Neural cell (in vitro differentiated cells): ENCODE results near the gene ABHD5. TPM values are rescaled to one million over a fixed set of nuclear protein-coding genes. Genes with fewer than 3 reads are reported as not detected.

Experiments used
- H2AFZ ChIP-seq: fragments of 200-600, 300-800 bp; sonication (generic), shearing (Covaris generic); 2 replicates; pipeline ENCODE4 v1.6.0; 2014; ENCODE audit warnings: low read depth, mild to moderate bottlenecking, antibody characterized with exemption, low read length, moderate library complexity
- H3F3A ChIP-seq: fragments of 200-600 bp; shearing (Covaris generic); 2 replicates; pipeline ENCODE4 v1.6.1; 2016; ENCODE audit warnings: mild to moderate bottlenecking, moderate library complexity, mixed read lengths, antibody characterized with exemption, low read length; ENCODE audit not compliant: insufficient read depth, poor library complexity, severe bottlenecking
- H3K27ac ChIP-seq: fragments of 200-600, 300-800 bp; sonication (generic), shearing (Covaris generic); 2 replicates; pipeline ENCODE4 v1.5.1; 2014; ENCODE audit warnings: mild to moderate bottlenecking, low read length, moderate library complexity
- H3K27me3 ChIP-seq: fragments of 300-800, 200-600 bp; sonication (generic), shearing (Covaris generic); 2 replicates; pipeline ENCODE4 v1.6.0; 2014; ENCODE audit warnings: mild to moderate bottlenecking, low read depth, low read length, moderate library complexity; ENCODE audit not compliant: insufficient read depth
- H3K36me3 ChIP-seq: fragments of 300-800, 200-600 bp; sonication (generic), shearing (Covaris generic); 2 replicates; pipeline ENCODE4 v1.5.1; 2014; ENCODE audit warnings: mild to moderate bottlenecking, antibody characterized with exemption, low read length, moderate library complexity; ENCODE audit not compliant: insufficient read depth
- H3K4me2 ChIP-seq: fragments of 300-800, 200-600 bp; sonication (generic), shearing (Covaris generic); 2 replicates; pipeline ENCODE4 v1.6.0; 2014; ENCODE audit warnings: mild to moderate bottlenecking, low read length
- H3K4me3 ChIP-seq: fragments of 300-800, 200-600 bp; sonication (generic), shearing (Covaris generic); 2 replicates; pipeline ENCODE4 v1.5.1; 2014; ENCODE audit warnings: mild to moderate bottlenecking, low read length, moderate library complexity
- H3K79me2 ChIP-seq: fragments of 200-600 bp; shearing (Covaris generic); replicated peaks from 2 replicates; pipeline ENCODE4 v1.6.0; 2014; ENCODE audit warnings: mild to moderate bottlenecking, low read length, moderate library complexity; ENCODE audit not compliant: insufficient read depth
- H3K9ac ChIP-seq: fragments of 300-800, 200-600 bp; sonication (generic), shearing (Covaris generic); 2 replicates; pipeline ENCODE4 v1.6.1; 2016; ENCODE audit warnings: mild to moderate bottlenecking, low read length, mixed read lengths
- H3K9me2 ChIP-seq: fragments of 200-600 bp; shearing (Covaris generic); 2 replicates; pipeline ENCODE4 v1.6.1; 2016; ENCODE audit warnings: mild to moderate bottlenecking, low read length, mixed read lengths; ENCODE audit not compliant: insufficient read depth
- H3K9me3 ChIP-seq: fragments of 200-600, 300-800 bp; sonication (generic), shearing (Covaris generic); 2 replicates; pipeline ENCODE4 v1.6.1; 2016; ENCODE audit warnings: mild to moderate bottlenecking, mixed run types, low read length, moderate library complexity, mixed read lengths
- H4K20me1 ChIP-seq: fragments of 200-600 bp; shearing (Covaris generic); 2 replicates; pipeline ENCODE4 v1.6.1; 2016; ENCODE audit warnings: mild to moderate bottlenecking, mixed run types; ENCODE audit not compliant: insufficient read depth
- CTCF ChIP-seq: fragments of 450-650 bp; IDR thresholded peaks from 2 replicates; pipeline ENCODE4 v1.5.1; 2014; ENCODE audit warnings: antibody characterized with exemption, mild to moderate bottlenecking, moderate library complexity; ENCODE audit not compliant: poor library complexity, severe bottlenecking
- EP300 ChIP-seq: fragments of 450-650 bp; conservative IDR thresholded peaks from 2 replicates; pipeline ENCODE4 v1.6.1; 2014; ENCODE audit warnings: antibody characterized with exemption, mild to moderate bottlenecking, moderate library complexity; ENCODE audit not compliant: poor library complexity, severe bottlenecking
- EZH2 ChIP-seq: fragments of 200-600, 300-800 bp; shearing (Covaris generic), sonication (generic); IDR thresholded peaks from 2 replicates; pipeline ENCODE4 v1.6.1; 2014; ENCODE audit warnings: antibody characterized with exemption, low read length, borderline replicate concordance, mild to moderate bottlenecking; ENCODE audit not compliant: insufficient read depth, poor library complexity, severe bottlenecking
- MXI1 ChIP-seq: fragments of 450-650 bp; conservative IDR thresholded peaks from 2 replicates; pipeline ENCODE4 v1.6.1; 2014; ENCODE audit warnings: antibody characterized with exemption, mild to moderate bottlenecking; ENCODE audit not compliant: poor library complexity, severe bottlenecking
- POLR2AphosphoS5 ChIP-seq: IDR thresholded peaks from 2 replicates; pipeline ENCODE4 v1.6.1; 2012
- RAD21 ChIP-seq: fragments of 450-650 bp; conservative IDR thresholded peaks from 2 replicates; pipeline ENCODE4 v1.6.1; 2014; ENCODE audit warnings: antibody characterized with exemption, mild to moderate bottlenecking, moderate library complexity
- REST ChIP-seq: IDR thresholded peaks from 2 replicates; pipeline ENCODE4 v1.6.1; 2012; ENCODE audit warnings: borderline replicate concordance
- SMC3 ChIP-seq: fragments of 450-650 bp; conservative IDR thresholded peaks from 2 replicates; pipeline ENCODE4 v1.6.1; 2014; ENCODE audit warnings: antibody characterized with exemption, mild to moderate bottlenecking, moderate library complexity; ENCODE audit not compliant: poor library complexity
- TAF1 ChIP-seq: IDR thresholded peaks from 2 replicates; pipeline ENCODE4 v1.6.1; 2012; ENCODE audit warnings: low read depth
- polyA plus RNA-seq: library from polyadenylated mRNA; depleted of rRNA; stranded (reverse); fragments of >200 nt; gene quantifications from 2 replicates; pipeline ENCODE4 v1.2.3, GENCODE V29; 2014

ABHD5 gene
- polyA plus RNA-seq, 1 donor from 2014 or later: 26.6 TPM

- peaks cover 18% of the 10 kb centered on the region for H3K79me2 ChIP-seq
- H3K9ac ChIP-seq: no peak overlapping the region
- no peak for TF ChIP-seq TAF1
- TF ChIP-seq EP300: no peak
- TF ChIP-seq CTCF: no peak
- no peak for TF ChIP-seq SMC3
- TF ChIP-seq RAD21: no peak
- no peak for TF ChIP-seq EZH2
- no peak for TF ChIP-seq MXI1
- no peak for TF ChIP-seq POLR2AphosphoS5
- TF ChIP-seq REST: no peak
- H2AFZ ChIP-seq: no peak overlapping the region
- no peaks in the 10 kb centered on the region for H3K9me3 ChIP-seq
- no peaks in the 10 kb centered on the region for H4K20me1 ChIP-seq
- no peaks in the 10 kb centered on the region for H3F3A ChIP-seq
- H3K9me2 ChIP-seq: no peaks in the 10 kb centered on the region
- no peak overlapping the region for H3K27ac ChIP-seq
- no peak overlapping the region for H3K4me2 ChIP-seq
- H3K4me3 ChIP-seq: no peak overlapping the region
- H3K36me3 ChIP-seq: no peaks in the 10 kb centered on the region
- no peaks in the 10 kb centered on the region for H3K27me3 ChIP-seq
These were observed 6.1 kb downstream of the ABHD5 start for GRCh38 chr3:43696881-43697280.

DNA sequence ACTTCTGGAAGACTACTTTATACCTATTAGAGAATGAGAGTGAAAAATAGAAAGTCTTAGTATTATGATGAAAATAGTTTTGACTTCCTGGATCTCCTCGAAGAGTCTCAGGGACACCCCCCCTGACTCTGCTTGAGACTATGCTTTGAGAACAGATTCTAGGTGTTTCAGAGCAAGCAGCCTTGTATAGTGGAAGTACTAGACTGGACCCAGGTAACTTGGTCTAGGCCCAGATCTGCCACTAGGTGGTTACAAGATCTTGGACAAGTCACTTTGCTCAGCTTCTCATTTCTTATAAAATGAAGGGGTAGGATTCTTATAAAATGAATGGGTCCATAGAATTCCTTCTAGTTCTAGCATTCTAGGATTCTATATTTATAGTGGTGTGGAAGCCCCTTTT, 9.1 kb downstream of the ABHD5 start:
- Histone ChIP-seq H3K9ac (no peak overlapping the region), H2AFZ (no peak overlapping the region), H3K79me2 (peaks cover 4% of the 10 kb centered on the region), H3K27me3 (no peaks in the 10 kb centered on the region), H3K9me2 (no peaks in the 10 kb centered on the region), H4K20me1 (no peaks in the 10 kb centered on the region), H3K9me3 (no peaks in the 10 kb centered on the region), H3K27ac (no peak overlapping the region), H3F3A (no peaks in the 10 kb centered on the region), H3K4me2 (no peak overlapping the region), H3K36me3 (no peaks in the 10 kb centered on the region), H3K4me3 (no peak overlapping the region)
- TF ChIP-seq EP300 (no peak), EZH2 (no peak), MXI1 (no peak), TAF1 (no peak), SMC3 (no peak), POLR2AphosphoS5 (no peak), CTCF (no peak), REST (no peak)
